HepG2 (cell line): ENCODE data around the gene NOL12. TPM values are rescaled to one million over a fixed set of nuclear protein-coding genes. Genes with fewer than 3 reads are reported as not detected.

Source experiments
- ATF7-NPFF ChIP-seq: sonication (generic); formaldehyde crosslinking; IDR thresholded peaks from 2 replicates; pipeline ENCODE4 v1.8.1; 2023; ENCODE audit warnings: mild to moderate bottlenecking, low read depth, missing genetic modification reagents, moderate library complexity
- FOXA1 ChIP-seq, 2 experiments: fragments of 450-650 bp in 1 of 2; sonication (generic) in 1 of 2; formaldehyde crosslinking in 1 of 2; IDR thresholded peaks; 2 replicates each; pipeline versions ENCODE4 v1.4.0 to v1.6.1; 2016 to 2020; ENCODE audit warnings: missing genetic modification reagents in 1 of 2
- HNF4G ChIP-seq, 2 experiments: sonication (generic) in 1 of 2; formaldehyde crosslinking in 1 of 2; IDR thresholded peaks; 2 replicates each; pipeline versions ENCODE4 v1.4.0 to v1.6.1; 2011 to 2020; ENCODE audit warnings: borderline replicate concordance in 2 of 2, low read depth in 2 of 2, mild to moderate bottlenecking in 2 of 2, low read length in 1 of 2, missing genetic modification reagents in 1 of 2, moderate library complexity in 1 of 2
- KMT2B ChIP-seq: IDR thresholded peaks from 2 replicates; pipeline ENCODE4 v1.6.1; 2016; ENCODE audit warnings: missing genetic modification reagents, missing compliant biosample characterization
- NFRKB ChIP-seq: fragments of 450-650 bp; IDR thresholded peaks from 2 replicates; pipeline ENCODE4 v1.6.1; 2017
- NR2F2 ChIP-seq: IDR thresholded peaks from 2 replicates; pipeline ENCODE4 v1.6.1; 2012; ENCODE audit warnings: low read depth, inconsistent platforms, borderline replicate concordance
- RFXANK ChIP-seq: IDR thresholded peaks from 2 replicates; pipeline ENCODE4 v1.6.1; 2016
- SAFB2 ChIP-seq: sonication (generic); formaldehyde crosslinking; IDR thresholded peaks from 2 replicates; pipeline ENCODE4 v1.5.1; 2020; ENCODE audit warnings: missing genetic modification reagents, low read depth, mild to moderate bottlenecking, borderline replicate concordance
- ZBTB21 ChIP-seq: sonication (generic); formaldehyde crosslinking; IDR thresholded peaks from 2 replicates; pipeline ENCODE4 v1.4.0; 2020; ENCODE audit warnings: missing genetic modification reagents
- ZBTB7B ChIP-seq: sonication (generic); formaldehyde crosslinking; IDR thresholded peaks from 2 replicates; pipeline ENCODE4 v1.4.0; 2020; ENCODE audit warnings: missing genetic modification reagents
- ZNF557 ChIP-seq: sonication (generic); formaldehyde crosslinking; IDR thresholded peaks from 2 replicates; pipeline ENCODE4 v1.4.0; 2020; ENCODE audit warnings: missing genetic modification reagents
- ZNF577 ChIP-seq: sonication (generic); formaldehyde crosslinking; IDR thresholded peaks from 2 replicates; pipeline ENCODE4 v1.4.0; 2020; ENCODE audit warnings: mild to moderate bottlenecking, low read depth, missing genetic modification reagents, borderline replicate concordance
- ZNF7 ChIP-seq: IDR thresholded peaks from 2 replicates; pipeline ENCODE4 v1.6.1; 2016; ENCODE audit warnings: missing biosample characterization, missing genetic modification reagents
- ZNF766 ChIP-seq: sonication (generic); formaldehyde crosslinking; IDR thresholded peaks from 2 replicates; pipeline ENCODE4 v1.5.0; 2020; ENCODE audit warnings: missing genetic modification reagents, borderline replicate concordance
- ZNF777 ChIP-seq: sonication (generic); formaldehyde crosslinking; IDR thresholded peaks from 2 replicates; pipeline ENCODE4 v1.4.0; 2020; ENCODE audit warnings: missing genetic modification reagents
- ZNF816 ChIP-seq: sonication (generic); formaldehyde crosslinking; IDR thresholded peaks from 2 replicates; pipeline ENCODE4 v1.8.0; 2022; ENCODE audit warnings: missing genetic modification reagents, mild to moderate bottlenecking, borderline replicate concordance
- polyA plus RNA-seq, 8 experiments: library from polyadenylated mRNA; depleted of rRNA in 3 of 8; stranded (reverse) in 7 of 8; unstranded in 1 of 8; fragments of >200 nt; fragmentation: Illumina TruSeq in 4 of 8; extraction: Trizol in 4 of 8; gene quantifications; 2 replicates each; pipeline versions ENCODE4 v1.2.1 to v1.2.3, GENCODE V29; 2011 to 2016; ENCODE audit warnings: low read depth in 4 of 8, missing spikeins in 1 of 8, mixed read lengths in 1 of 8; ENCODE audit not compliant: insufficient read depth in 1 of 8
- total RNA-seq, 5 experiments: library from RNA; depleted of rRNA; stranded (reverse); fragments of >200 nt; fragmentation: Illumina TruSeq; extraction: Trizol; gene quantifications; 2 replicates each; pipeline ENCODE4 v1.2.3, GENCODE V29; 2016; ENCODE audit warnings: low read depth in 1 of 5
- TF ChIP-seq, protein P1 (sequence below): sonication (generic); formaldehyde crosslinking; IDR thresholded peaks from 2 replicates; pipeline ENCODE4 v1.4.0; 2020; ENCODE audit warnings: missing genetic modification reagents
- TF ChIP-seq, protein P2 (sequence below): sonication (generic); formaldehyde crosslinking; IDR thresholded peaks from 2 replicates; pipeline ENCODE4 v1.4.0; 2020; ENCODE audit warnings: mild to moderate bottlenecking, low read depth, missing genetic modification reagents
- TF ChIP-seq, protein P3 (sequence below): fragments of 450-650 bp; IDR thresholded peaks from 2 replicates; pipeline ENCODE4 v1.6.1; 2017

The NOL12 gene
- total and polyA plus RNA-seq, 2 of the 13 experiments (the other 11 are each of a cell fraction or from before 2014, with no cell fraction given), result 14.3 to 31.4 TPM

DNA sequence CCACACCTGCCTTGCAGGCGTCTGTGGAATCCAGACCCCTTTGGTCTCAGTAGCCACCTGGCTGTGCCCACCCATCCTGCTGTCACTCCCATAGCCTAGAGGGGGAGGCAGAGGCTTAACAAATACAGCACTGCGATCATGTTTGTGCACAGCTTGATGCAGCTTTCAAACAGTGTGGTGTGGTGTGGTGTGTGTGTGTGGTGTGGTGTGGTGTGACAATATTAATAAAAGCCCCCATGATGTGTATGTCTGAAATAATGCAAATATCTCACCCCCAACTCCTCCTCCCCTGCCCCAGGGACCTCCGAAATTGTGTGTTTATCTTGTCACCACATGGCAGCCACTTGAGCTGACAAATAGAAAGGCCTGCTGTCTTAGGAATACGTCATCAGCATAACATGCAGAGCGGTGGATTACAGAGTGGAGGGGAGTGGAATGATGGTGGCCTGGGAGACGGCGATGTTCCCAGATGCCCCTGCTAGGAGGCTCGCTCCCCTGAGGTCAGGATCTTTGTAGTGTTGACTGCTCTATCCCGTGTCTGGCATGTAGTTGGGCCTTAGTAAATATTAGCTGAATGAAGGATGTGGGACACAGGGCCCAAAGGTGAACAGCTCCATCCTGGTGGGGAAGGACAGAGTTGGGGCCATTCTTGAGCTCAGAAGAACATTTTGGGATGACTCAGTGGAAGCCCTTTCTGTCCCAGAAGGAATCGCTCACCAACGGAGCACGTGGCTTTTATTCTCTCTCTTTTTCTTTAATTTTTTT lies 24.8 kb upstream of the NOL12 start (continued):
- no peak for TF ChIP-seq FOXA1 (IDR thresholded peaks at IDR 0.05)
- peak; percentile 78 for TF ChIP-seq FOXA1 (CRISPR knock-in tag; IDR thresholded peaks at IDR 0.05)
- no peak for TF ChIP-seq SAFB2 (CRISPR knock-in tag)
- TF ChIP-seq ZBTB7B (CRISPR knock-in tag), result peak; percentile 18; the same call in 1 of the 2 replicates
- 0 out of 2 replicates have a peak, but pooled peaks have one; percentile 63 for TF ChIP-seq ZNF816 (CRISPR knock-in tag)
- TF ChIP-seq NFRKB, result no peak
- TF ChIP-seq ZNF557 (CRISPR knock-in tag), result no peak
- TF ChIP-seq RFXANK (CRISPR knock-in tag), result no peak
- 0 out of 2 replicates have a peak, but pooled peaks have one; percentile 53 for TF ChIP-seq ZBTB21 (CRISPR knock-in tag)
- TF ChIP-seq KMT2B (CRISPR knock-in tag), result no peak
- TF ChIP-seq, protein P1, sequence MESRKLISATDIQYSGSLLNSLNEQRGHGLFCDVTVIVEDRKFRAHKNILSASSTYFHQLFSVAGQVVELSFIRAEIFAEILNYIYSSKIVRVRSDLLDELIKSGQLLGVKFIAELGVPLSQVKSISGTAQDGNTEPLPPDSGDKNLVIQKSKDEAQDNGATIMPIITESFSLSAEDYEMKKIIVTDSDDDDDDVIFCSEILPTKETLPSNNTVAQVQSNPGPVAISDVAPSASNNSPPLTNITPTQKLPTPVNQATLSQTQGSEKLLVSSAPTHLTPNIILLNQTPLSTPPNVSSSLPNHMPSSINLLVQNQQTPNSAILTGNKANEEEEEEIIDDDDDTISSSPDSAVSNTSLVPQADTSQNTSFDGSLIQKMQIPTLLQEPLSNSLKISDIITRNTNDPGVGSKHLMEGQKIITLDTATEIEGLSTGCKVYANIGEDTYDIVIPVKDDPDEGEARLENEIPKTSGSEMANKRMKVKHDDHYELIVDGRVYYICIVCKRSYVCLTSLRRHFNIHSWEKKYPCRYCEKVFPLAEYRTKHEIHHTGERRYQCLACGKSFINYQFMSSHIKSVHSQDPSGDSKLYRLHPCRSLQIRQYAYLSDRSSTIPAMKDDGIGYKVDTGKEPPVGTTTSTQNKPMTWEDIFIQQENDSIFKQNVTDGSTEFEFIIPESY (CRISPR knock-in tag), result no peak
- no peak for TF ChIP-seq ATF7-NPFF
- TF ChIP-seq ZNF766 (CRISPR knock-in tag), result no peak
- TF ChIP-seq, protein P2, sequence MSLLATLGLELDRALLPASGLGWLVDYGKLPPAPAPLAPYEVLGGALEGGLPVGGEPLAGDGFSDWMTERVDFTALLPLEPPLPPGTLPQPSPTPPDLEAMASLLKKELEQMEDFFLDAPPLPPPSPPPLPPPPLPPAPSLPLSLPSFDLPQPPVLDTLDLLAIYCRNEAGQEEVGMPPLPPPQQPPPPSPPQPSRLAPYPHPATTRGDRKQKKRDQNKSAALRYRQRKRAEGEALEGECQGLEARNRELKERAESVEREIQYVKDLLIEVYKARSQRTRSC (CRISPR knock-in tag), result no peak
- TF ChIP-seq, protein P3, sequence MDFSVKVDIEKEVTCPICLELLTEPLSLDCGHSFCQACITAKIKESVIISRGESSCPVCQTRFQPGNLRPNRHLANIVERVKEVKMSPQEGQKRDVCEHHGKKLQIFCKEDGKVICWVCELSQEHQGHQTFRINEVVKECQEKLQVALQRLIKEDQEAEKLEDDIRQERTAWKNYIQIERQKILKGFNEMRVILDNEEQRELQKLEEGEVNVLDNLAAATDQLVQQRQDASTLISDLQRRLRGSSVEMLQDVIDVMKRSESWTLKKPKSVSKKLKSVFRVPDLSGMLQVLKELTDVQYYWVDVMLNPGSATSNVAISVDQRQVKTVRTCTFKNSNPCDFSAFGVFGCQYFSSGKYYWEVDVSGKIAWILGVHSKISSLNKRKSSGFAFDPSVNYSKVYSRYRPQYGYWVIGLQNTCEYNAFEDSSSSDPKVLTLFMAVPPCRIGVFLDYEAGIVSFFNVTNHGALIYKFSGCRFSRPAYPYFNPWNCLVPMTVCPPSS, result no peak
- no peak for TF ChIP-seq NR2F2
- TF ChIP-seq ZNF7 (CRISPR knock-in tag), result no peak
- TF ChIP-seq ZNF777 (CRISPR knock-in tag), result no peak
- no peak for TF ChIP-seq ZNF577 (CRISPR knock-in tag)
- TF ChIP-seq HNF4G (IDR thresholded peaks at IDR 0.05; ENCODE audit: borderline replicate concordance, low read depth, low read length), result peak; percentile 78
- no peak for TF ChIP-seq HNF4G (CRISPR knock-in tag; IDR thresholded peaks at IDR 0.05; ENCODE audit: borderline replicate concordance, low read depth)
